Esophagus (tissue), 2 donors: ENCODE data around the gene DBN1. TPM values are rescaled to one million over a fixed set of nuclear protein-coding genes. Genes with fewer than 3 reads are reported as not detected.
"Not testable (repeated sequence)": the region's sequence is repeated elsewhere in the genome, so short reads cannot be mapped to it uniquely, and the experiment has no call there.

ENCODE experiments used
- H3K27ac ChIP-seq, 2 donors: one replicate each; pipeline ENCODE4 v1.5.1; 2013; ENCODE audit warnings: low read depth in 2 of 2, mild to moderate bottlenecking in 2 of 2, inconsistent platforms in 1 of 2, low read length in 1 of 2, moderate library complexity in 1 of 2
- H3K27me3 ChIP-seq, 2 donors: one replicate each; pipeline ENCODE4 v1.6.1; 2013; ENCODE audit warnings: low read length in 2 of 2, control low read depth in 1 of 2, mild to moderate bottlenecking in 1 of 2; ENCODE audit not compliant: insufficient read depth in 2 of 2, control insufficient read depth in 1 of 2
- H3K36me3 ChIP-seq, 2 donors: one replicate each; pipeline ENCODE4 v1.6.1; 2013; ENCODE audit warnings: low read length in 1 of 2; ENCODE audit not compliant: control insufficient read depth in 2 of 2, insufficient read depth in 2 of 2
- H3K4me1 ChIP-seq, 2 donors: one replicate each; pipeline ENCODE4 v1.6.1; 2013; ENCODE audit warnings: low read length in 1 of 2; ENCODE audit not compliant: control insufficient read depth in 2 of 2, insufficient read depth in 2 of 2
- H3K4me3 ChIP-seq, 2 donors: one replicate each; pipeline ENCODE4 v1.5.1; 2013; ENCODE audit warnings: low read length in 2 of 2, mild to moderate bottlenecking in 2 of 2, low read depth in 1 of 2, moderate library complexity in 1 of 2
- H3K9me3 ChIP-seq, 2 donors: one replicate each; pipeline ENCODE4 v1.6.1; 2013; ENCODE audit warnings: mild to moderate bottlenecking in 2 of 2, low read depth in 1 of 2, low read length in 1 of 2, moderate library complexity in 1 of 2; ENCODE audit not compliant: control insufficient read depth in 2 of 2, insufficient read depth in 1 of 2
- WGBS, 2 donors: extraction: QIAGEN DNeasy Blood & Tissue Kit; methylation state at CpG; one replicate each; pipeline ENCODE4 v1.1.7; 2013; 5-methylcytosine and 5-hydroxymethylcytosine counted together
- polyA plus RNA-seq, 2 donors: library from polyadenylated mRNA; stranded (reverse); fragments of 200-250 nt; gene quantifications; one replicate each; pipeline ENCODE4 v1.2.3, GENCODE V29; 2013
- donor health status: healthy with polysubstance abuse.
- donor health status: Bipolar disorder and iron deficiency.

DBN1 gene
- polyA plus RNA-seq, 2 donors: 18.2 to 24.7 TPM

DNA sequence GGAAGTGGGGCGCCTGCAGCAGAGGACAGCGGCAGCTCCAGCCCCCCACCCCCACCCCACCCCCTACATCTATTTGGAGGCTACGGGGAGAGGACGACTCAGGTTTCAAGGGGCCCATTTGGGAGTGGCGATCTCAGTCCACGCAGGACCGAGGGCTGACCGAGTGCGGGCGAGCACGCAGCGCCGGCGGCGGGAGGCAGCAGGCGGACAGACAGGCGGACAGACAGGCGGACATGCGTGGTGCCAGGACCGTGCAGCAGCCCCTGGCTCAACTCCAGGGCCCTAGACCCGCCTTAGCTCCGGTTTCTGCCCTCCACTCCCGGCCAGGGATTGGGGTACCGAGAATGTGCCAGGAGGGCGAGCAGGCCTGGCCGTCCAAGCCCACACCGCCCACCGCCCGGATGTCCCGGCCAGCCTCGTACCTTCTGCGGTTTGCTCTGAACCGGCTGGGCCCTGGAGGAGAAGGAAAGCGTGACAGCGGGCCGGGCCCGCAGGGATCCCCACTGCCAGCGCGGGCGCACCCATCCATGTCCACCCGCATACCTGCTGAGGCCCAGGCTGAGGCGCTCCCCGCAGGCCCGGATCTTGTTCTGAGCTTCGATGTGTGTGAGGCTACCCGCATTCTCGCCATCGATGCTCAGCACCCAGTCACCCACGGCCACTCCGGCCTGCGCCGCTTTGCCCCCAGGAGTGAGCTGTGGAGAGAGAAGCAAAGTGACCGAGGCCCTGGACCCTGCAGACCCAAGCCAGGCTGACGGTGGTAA, 18.7 kb upstream of the DBN1 start:
- H3K27ac ChIP-seq: peak overlapping the region in 1 of 2 donors; percentile 84
- peaks cover 3 to 36% of the 10 kb centered on the region in 2 donors for H3K36me3 ChIP-seq
- no peak overlapping the region for H3K4me3 ChIP-seq
- H3K4me1 ChIP-seq: peaks cover 3 to 9% of the 10 kb centered on the region in 2 donors
- WGBS, 2 donors: 85 to 88% methylated on average over 51 to 54 of the region's 54 CpGs
- H3K9me3 ChIP-seq: no peaks in the 10 kb centered on the region
- no peaks in the 10 kb centered on the region for H3K27me3 ChIP-seq

DNA sequence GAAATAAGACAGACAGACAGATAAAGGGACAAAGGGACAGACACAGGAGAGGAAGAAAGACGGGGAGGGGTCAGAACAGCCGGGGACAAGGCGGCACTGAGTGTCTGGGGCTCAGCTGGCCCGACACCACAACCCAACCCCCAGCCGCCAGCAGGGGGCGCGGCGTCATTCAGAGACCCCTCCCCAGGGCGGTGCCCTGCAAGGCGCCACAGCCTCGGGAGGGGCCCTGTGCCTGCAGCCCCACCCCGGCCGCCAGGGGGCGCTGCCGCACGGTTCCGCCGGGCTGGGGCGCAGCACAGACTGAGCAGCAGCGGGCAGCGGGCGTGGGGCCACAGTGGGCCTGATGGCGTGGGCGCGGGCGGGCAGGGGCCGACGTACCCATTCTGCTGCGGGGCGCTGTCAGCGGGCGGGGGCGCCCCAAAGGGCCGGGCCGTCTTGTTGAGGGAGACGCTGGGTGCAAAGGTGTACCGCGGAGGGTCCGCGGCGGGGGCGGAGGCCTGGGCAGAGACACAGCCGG, 18.1 kb upstream of the DBN1 start:
- Histone ChIP-seq H3K4me3 (no peak overlapping the region), H3K27me3 (no peaks in the 10 kb centered on the region), H3K27ac (peak overlapping the region in 1 of 2 donors; percentile 47), H3K9me3 (no peaks in the 10 kb centered on the region), H3K4me1 (peaks cover 3 to 7% of the 10 kb centered on the region in 2 donors), H3K36me3 (peaks cover 3 to 38% of the 10 kb centered on the region in 2 donors)
- WGBS, 2 donors: 70 to 72% methylated on average over 22 to 43 of the region's 43 CpGs

DNA sequence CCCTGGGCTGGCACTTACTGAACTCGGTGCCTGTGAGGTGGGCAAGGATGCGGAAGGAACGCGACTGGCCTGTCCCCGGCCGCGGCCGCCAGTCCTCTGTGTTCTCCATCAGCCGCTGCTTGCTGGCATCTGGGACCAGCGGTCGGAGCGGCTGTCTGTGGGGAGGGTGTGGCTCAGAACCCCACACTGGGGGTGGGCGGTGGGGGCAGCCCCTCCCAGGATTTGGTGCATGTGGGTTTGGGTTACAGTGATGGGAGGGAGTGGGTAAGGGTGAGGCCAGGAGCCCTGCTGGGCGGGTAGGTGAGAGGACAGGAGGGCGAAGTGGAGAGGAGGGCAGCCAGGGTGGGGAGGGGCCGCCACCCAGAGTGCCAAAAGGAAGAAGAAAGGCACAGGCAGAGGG, 17.6 kb upstream of the DBN1 start:
- Histone ChIP-seq H3K27ac (peak overlapping the region in 1 of 2 donors; percentile 47), H3K4me3 (no peak overlapping the region), H3K27me3 (no peaks in the 10 kb centered on the region), H3K9me3 (no peaks in the 10 kb centered on the region), H3K36me3 (peaks cover 3 to 38% of the 10 kb centered on the region in 2 donors), H3K4me1 (peaks cover 2 to 3% of the 10 kb centered on the region in 2 donors)
- WGBS, 2 donors: 85 to 88% methylated on average over 13 to 16 of the region's 16 CpGs

DNA sequence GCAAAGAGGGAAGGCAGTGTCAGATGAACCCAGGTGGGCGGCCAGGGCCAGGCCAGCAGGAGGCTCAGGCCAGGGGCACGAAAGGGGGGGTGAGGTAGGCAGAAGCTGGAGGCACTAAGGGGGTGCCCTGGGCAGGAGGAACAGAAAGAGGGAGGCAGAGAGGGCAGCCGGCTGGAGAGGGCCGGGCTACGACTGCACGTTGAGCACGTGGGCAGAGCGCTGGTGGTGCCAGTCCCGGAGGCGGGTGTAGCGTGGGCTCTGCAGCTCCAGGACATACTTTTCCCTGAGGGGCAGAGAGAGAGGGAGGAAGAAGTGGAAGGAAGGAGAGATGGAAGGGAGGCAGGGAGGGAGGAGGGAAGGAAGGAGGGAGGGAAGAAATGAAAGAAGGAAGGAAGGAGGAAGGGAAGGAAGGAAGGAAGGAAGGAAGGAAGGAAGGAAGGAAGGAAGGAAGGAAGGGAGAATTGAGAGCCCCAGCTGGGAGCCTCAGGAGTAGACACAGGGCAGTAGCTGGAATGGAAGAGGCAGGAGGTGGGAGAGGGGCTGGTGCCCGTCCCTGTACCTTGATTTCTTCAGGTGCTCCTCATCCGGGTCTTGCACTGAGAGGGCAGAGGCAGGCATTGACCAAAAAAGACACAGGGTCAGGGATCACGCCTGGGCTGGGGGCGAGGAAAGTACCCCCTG, 17.0 kb upstream of the DBN1 start:
- Histone ChIP-seq H3K4me1 (peaks cover 0 to 3% of the 10 kb centered on the region in 2 donors), H3K27ac (peak overlapping the region in 1 of 2 donors; percentile 53), H3K36me3 (peaks cover 3 to 38% of the 10 kb centered on the region in 2 donors)

DNA sequence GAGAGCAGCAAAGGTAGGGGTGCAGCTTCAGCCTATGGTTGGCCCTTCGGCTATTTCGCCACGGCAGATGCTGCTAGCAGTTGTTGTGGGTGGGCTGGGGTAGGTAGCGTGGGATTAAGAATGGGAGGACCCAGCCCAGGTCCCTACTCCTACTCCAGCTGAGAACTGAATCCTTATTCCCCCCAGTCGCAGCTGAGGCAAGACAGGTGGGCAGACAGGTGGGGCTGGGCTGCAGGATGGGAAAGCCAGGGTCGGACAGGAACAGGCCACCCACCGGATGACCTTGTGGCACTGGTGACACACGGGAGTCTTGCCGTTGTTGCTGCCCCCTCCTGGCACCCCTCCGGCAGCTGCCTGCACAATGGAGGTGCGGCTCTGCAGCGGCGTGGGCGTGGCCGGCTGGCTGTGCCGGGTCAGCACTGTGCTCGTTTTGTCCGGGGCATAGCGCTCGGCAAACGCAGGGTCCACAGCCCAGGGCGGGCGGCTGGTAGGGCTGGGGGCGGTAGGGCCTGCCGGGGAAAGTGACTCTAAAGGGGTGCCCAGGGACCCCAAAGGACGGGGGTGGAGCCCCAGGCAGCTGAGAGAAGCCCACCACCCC, 15.8 kb upstream of the DBN1 start:
- no peaks in the 10 kb centered on the region for H3K27me3 ChIP-seq
- no peaks in the 10 kb centered on the region for H3K9me3 ChIP-seq
- H3K27ac ChIP-seq: no peak overlapping the region
- peaks cover 3 to 39% of the 10 kb centered on the region in 2 donors for H3K36me3 ChIP-seq
- no peak overlapping the region for H3K4me3 ChIP-seq
- peaks cover 0 to 4% of the 10 kb centered on the region in 2 donors for H3K4me1 ChIP-seq
- 71 to 74% methylated on average over 24 to 26 of the region's 26 CpGs for WGBS, 2 donors

More for the DNA sequence above, 17.0 kb upstream of the DBN1 start:
- Histone ChIP-seq H3K27me3 (no peaks in the 10 kb centered on the region), H3K4me3 (no peak overlapping the region), H3K9me3 (no peaks in the 10 kb centered on the region)
- 76 to 77% methylated on average over 15 of the region's 15 CpGs for WGBS, 2 donors

DNA sequence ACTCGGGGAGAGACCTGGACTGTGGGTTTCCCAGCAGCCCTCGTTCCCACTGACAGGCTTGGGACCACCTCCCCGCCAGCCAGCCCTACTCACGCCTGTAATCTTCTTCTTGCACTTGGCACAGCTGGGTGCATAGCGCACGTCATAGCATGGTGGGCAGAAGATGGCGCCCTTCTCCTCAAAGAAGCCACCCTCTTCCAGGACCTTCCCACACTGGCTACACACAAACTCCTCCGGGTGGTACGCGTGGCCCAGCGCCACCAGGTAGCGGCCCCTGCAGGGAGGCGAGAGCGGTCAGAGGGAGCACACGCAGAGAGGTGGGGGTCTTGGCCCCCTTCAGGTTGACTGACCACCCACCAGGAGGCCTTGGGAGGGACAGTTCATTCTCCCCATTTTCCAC, 14.5 kb upstream of the DBN1 start:
- WGBS, 2 donors: 89 to 91% methylated on average over 15 of the region's 15 CpGs
- Histone ChIP-seq H3K27ac (no peak overlapping the region), H3K4me1 (peaks cover 0 to 4% of the 10 kb centered on the region in 2 donors)

DNA sequence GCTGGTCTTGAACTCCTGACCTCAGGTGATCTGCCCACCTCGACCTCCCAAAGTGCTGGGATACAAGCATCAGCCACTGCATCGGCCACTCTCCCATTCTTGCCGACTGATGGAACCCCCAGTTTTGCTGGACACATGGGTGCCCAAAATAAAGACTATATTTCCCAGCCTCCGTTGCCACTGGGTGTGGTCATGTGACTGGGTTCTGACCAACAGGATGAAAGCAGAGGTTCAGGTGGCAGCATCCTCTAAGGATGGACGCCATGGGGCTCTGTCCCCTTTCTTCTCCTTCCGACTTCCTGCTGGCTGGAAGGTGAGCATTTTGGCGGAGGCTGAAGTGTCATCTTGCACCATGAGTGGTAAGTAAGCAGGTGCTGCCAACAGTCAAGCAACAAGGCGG, 13.7 kb upstream of the DBN1 start:
- Histone ChIP-seq H3K36me3 (peaks cover 7 to 44% of the 10 kb centered on the region in 2 donors), H3K27me3 (no peaks in the 10 kb centered on the region), H3K4me1 (peaks cover 0 to 6% of the 10 kb centered on the region in 2 donors), H3K9me3 (no peaks in the 10 kb centered on the region), H3K27ac (no peak overlapping the region), H3K4me3 (no peak overlapping the region)
- WGBS, 2 donors: 89 to 92% methylated on average over 8 of the region's 8 CpGs

More for the DNA sequence above, 14.5 kb upstream of the DBN1 start:
- Histone ChIP-seq H3K36me3 (peaks cover 7 to 48% of the 10 kb centered on the region in 2 donors), H3K9me3 (no peaks in the 10 kb centered on the region), H3K4me3 (no peak overlapping the region), H3K27me3 (no peaks in the 10 kb centered on the region)

DNA sequence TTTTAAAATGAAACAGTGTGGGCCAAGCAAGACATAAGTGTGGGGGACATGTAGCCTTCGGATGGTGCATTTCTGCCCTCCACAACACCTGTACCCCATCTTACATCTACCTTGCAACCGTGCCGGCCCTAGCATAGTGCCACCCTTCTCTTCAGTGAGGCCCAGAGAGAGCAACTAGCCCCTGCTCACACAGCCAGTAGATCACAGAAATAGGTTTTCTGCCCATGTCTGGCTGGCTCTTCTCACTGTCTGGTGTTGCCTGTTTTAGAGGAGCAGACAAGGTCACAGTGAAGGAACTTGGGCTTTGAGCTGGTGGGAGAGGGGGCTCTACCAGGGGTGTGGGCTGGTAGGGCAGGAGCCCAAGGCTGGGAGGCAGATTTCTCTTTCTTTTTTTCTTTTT, 12.8 kb upstream of the DBN1 start:
- WGBS, 2 donors: 91 to 94% methylated on average over 3 of the region's 3 CpGs

DNA sequence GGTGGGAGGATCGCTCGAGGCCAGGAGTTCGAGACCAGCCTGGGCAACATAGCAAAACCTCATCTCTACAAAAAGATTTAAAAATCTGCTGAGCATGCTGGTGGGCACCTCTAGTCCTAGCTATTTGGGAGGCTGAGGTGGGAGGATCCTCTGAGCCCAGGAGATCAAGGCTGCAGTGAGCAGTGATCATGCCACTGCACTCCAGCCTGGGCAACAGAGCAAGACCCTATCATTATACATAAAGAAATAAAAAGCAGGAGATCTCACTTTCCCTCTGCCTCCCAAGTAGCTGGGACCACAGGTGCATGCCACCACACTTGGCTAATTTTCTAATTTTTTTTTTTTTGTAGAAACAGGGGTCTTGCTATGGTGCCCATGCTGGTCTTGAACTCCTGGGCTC, 12.3 kb upstream of the DBN1 start:
- 94 to 96% methylated on average over 3 of the region's 3 CpGs for WGBS, 2 donors
- H3K36me3 ChIP-seq: peaks cover 7 to 33% of the 10 kb centered on the region in 2 donors
- H3K4me3 ChIP-seq, H3K9me3 ChIP-seq, H3K27me3 ChIP-seq, H3K27ac ChIP-seq, H3K4me1 ChIP-seq: not testable (repeated sequence)

More for the DNA sequence above, 12.8 kb upstream of the DBN1 start:
- Histone ChIP-seq H3K27me3 (no peaks in the 10 kb centered on the region), H3K36me3 (peaks cover 7 to 37% of the 10 kb centered on the region in 2 donors), H3K4me1 (peaks cover 0 to 6% of the 10 kb centered on the region in 2 donors), H3K4me3 (no peak overlapping the region), H3K27ac (no peak overlapping the region), H3K9me3 (no peaks in the 10 kb centered on the region)
